Measurements from ENCODE around the gene PLEKHM2. TPM values are rescaled to one million over a fixed set of nuclear protein-coding genes. Genes with fewer than 3 reads are reported as not detected.

The PLEKHM2 gene
- total and polyA plus RNA-seq, 2 of the 8 experiments (the other 6 are each of a cell fraction or from before 2014, with no cell fraction given) = 38.3 to 47.6 TPM

DNA sequence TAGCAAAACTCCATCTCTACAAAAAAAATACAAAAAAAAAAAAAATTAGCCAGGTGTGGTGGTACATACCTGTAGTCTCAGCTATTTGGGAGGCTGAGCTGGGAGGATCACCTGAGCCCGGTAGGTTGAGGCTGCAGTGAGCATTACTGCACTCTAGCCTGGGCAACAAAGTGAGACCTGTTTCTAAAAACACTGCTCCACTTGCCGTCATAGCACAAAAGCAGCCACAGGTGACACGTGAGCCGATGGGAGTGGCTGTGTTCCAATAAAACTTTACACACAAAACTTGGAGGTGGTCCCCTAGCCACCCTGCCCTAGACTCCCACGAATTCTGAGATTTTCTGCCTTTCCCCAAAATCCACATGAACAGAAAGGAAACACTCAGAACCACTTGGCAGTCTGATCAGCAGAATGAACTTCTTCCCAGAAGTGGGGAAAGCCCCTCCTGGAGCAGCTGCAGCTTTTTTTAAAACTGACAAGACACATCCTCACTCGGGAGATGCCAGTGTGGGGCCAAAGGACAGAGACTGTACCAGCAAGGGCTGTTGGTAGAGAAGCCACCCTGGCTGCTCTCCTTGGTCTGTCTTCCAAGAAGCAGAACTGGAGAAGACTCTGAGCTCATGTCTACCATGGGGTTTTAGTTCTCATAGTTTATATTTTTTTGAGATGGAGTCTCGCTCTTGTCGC is 23.3 kb downstream of the PLEKHM2 start:
- no peak overlapping the region for H2BK12ac ChIP-seq (ENCODE audit: low read depth, low read length)
- H4K5ac ChIP-seq (ENCODE audit: insufficient read length, low read depth, low read length) = no peak overlapping the region
- DNase-seq (ENCODE audit: low read depth in 1 of 2, low spot score in 2 of 2) = no peak
- WGBS, 2 experiments (ENCODE audit: extremely low coverage in 1 of 2, insufficient coverage in 1 of 2, insufficient read length in 1 of 2, insufficient replicate concordance in 2 of 2, low coverage in 1 of 2, low lambda C conversion rate in 2 of 2, missing lambda C conversion rate in 1 of 2) = 89% methylated on average over 8 of the region's 8 CpGs; no CpG with 5 or more reads in 1 of the 2 experiments
- no peak overlapping the region for H2BK5ac ChIP-seq (ENCODE audit: low read depth, low read length)
- no peak overlapping the region for H3K4me3 ChIP-seq (ENCODE audit: extremely low read depth in 1 of 4, insufficient read depth in 2 of 4, low read depth in 3 of 4, low read length in 4 of 4)
- no peak overlapping the region for H3K9ac ChIP-seq (replicated peaks in 1 of 4; ENCODE audit: extremely low read depth in 1 of 4, low read depth in 3 of 4, low read length in 3 of 4)
- no peak overlapping the region for H3K4me2 ChIP-seq (ENCODE audit: insufficient read depth in 1 of 2, low read depth in 2 of 2, low read length in 2 of 2)
- H3K18ac ChIP-seq (ENCODE audit: extremely low read depth, low read length) = no peak overlapping the region
- no peak overlapping the region for H2BK15ac ChIP-seq (ENCODE audit: low read length)
- H4K8ac ChIP-seq (ENCODE audit: extremely low read depth, insufficient read depth, low read length) = no peak overlapping the region
- H3K23ac ChIP-seq (ENCODE audit: insufficient read length) = no peak overlapping the region
- H2BK20ac ChIP-seq (ENCODE audit: low read length) = no peak overlapping the region
- ChIA-PET CTCF (ENCODE audit: partially characterized antibody) (interaction anchor here (0.6 to 3.2 kb wide), 6 partner anchors 11 to 269 kb away, joined by 3 to 15 read pairs (median 3); no protein-coding TSS in a partner anchor), POLR2A (ENCODE audit: partially characterized antibody) (interaction anchor here (0.7 to 1.2 kb wide), 2 partner anchors 18 to 28 kb away, joined by 3 read pairs; no protein-coding TSS in a partner anchor)
- H4K91ac ChIP-seq (replicated peaks; ENCODE audit: insufficient read length, low read length) = no peak overlapping the region
- no peak overlapping the region for H3K14ac ChIP-seq (ENCODE audit: insufficient read length)
- no peaks in the 10 kb centered on the region for H3K4me1 ChIP-seq (replicated peaks in 1 of 4; ENCODE audit: control insufficient read depth in 3 of 4, insufficient read depth in 4 of 4, low read length in 3 of 4)
- H3K79me2 ChIP-seq (ENCODE audit: control insufficient read depth in 1 of 2, insufficient read depth in 2 of 2, low read length in 2 of 2) = 0 out of 4 replicates have a peak, but pooled peaks cover 0 to 3% of the 10 kb centered on the region in 2 experiments
- no peak overlapping the region for H2BK120ac ChIP-seq (replicated peaks; ENCODE audit: low read depth, low read length)
- H3K36me3 ChIP-seq (ENCODE audit: control insufficient read depth in 2 of 4, insufficient read depth in 4 of 4, low read length in 3 of 4) = no peaks in the 10 kb centered on the region
- H3K9me3 ChIP-seq (ENCODE audit: insufficient read depth in 2 of 2, low read depth in 1 of 2, low read length in 1 of 2) = no peaks in the 10 kb centered on the region
- H3K79me1 ChIP-seq (ENCODE audit: low read depth, low read length) = peaks cover 4% of the 10 kb centered on the region
- TF ChIP-seq RBBP5 (IDR thresholded peaks at IDR 0.05; ENCODE audit: borderline replicate concordance, low read depth, low read length) = no peak
- TF ChIP-seq POLR2A (IDR thresholded peaks at IDR 0.05; ENCODE audit: control extremely low read depth in 1 of 2, low read depth in 2 of 2, low read length in 2 of 2) = no peak
- TF ChIP-seq RXRA (IDR thresholded peaks at IDR 0.05; ENCODE audit: insufficient read depth, low read depth, low read length) = no peak
- TF ChIP-seq TAF7 (optimal IDR thresholded peaks at IDR 0.05; ENCODE audit: borderline replicate concordance, low read depth, low read length) = no peak
- no peak for TF ChIP-seq CBX5 (IDR thresholded peaks at IDR 0.05; ENCODE audit: low read depth, low read length)
- TF ChIP-seq TAF1 (IDR thresholded peaks at IDR 0.05; ENCODE audit: low read depth, low read length) = no peak
- no peak for TF ChIP-seq CBX8 (IDR thresholded peaks at IDR 0.05; ENCODE audit: borderline replicate concordance, low read depth, low read length)
- TF ChIP-seq JUND (IDR thresholded peaks at IDR 0.05; ENCODE audit: low read length) = no peak
- no peak overlapping the region for H3K4ac ChIP-seq (replicated peaks; ENCODE audit: insufficient read length, low read depth, low read length)
- peaks cover 3 to 6% of the 10 kb centered on the region in 2 experiments for H4K20me1 ChIP-seq (replicated peaks in 1 of 2; ENCODE audit: control insufficient read depth in 1 of 2, insufficient read depth in 2 of 2, low read length in 2 of 2)
- H2AK5ac ChIP-seq (ENCODE audit: low read depth, low read length) = no peak overlapping the region
- FAIRE-seq = no peak
- H3K27me3 ChIP-seq (replicated peaks in 1 of 4; ENCODE audit: control insufficient read depth in 3 of 4, extremely low read depth in 1 of 4, insufficient read depth in 3 of 4, low read length in 3 of 4) = no peaks in the 10 kb centered on the region
- no peak overlapping the region for H3K56ac ChIP-seq (replicated peaks; ENCODE audit: insufficient read length, low read depth, low read length)
- H2AFZ ChIP-seq (ENCODE audit: low read length) = no peak overlapping the region
- no peaks in the 10 kb centered on the region for H3K23me2 ChIP-seq (ENCODE audit: low read depth, low read length)
- no peak overlapping the region for H3K27ac ChIP-seq (ENCODE audit: low read depth, low read length)

All from H1 (cell line).